ENCODE results near the gene SPX.

GRCh38 chr12:21566907-21567394 lies 40.9 kb downstream of the SPX start:
- TF ChIP-seq, protein P1, sequence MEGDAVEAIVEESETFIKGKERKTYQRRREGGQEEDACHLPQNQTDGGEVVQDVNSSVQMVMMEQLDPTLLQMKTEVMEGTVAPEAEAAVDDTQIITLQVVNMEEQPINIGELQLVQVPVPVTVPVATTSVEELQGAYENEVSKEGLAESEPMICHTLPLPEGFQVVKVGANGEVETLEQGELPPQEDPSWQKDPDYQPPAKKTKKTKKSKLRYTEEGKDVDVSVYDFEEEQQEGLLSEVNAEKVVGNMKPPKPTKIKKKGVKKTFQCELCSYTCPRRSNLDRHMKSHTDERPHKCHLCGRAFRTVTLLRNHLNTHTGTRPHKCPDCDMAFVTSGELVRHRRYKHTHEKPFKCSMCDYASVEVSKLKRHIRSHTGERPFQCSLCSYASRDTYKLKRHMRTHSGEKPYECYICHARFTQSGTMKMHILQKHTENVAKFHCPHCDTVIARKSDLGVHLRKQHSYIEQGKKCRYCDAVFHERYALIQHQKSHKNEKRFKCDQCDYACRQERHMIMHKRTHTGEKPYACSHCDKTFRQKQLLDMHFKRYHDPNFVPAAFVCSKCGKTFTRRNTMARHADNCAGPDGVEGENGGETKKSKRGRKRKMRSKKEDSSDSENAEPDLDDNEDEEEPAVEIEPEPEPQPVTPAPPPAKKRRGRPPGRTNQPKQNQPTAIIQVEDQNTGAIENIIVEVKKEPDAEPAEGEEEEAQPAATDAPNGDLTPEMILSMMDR (IDR thresholded peaks at IDR 0.05): no peak
- no peak for TF ChIP-seq POLR2AphosphoS5 (IDR thresholded peaks at IDR 0.05)
- no peak for TF ChIP-seq POLR2A (IDR thresholded peaks at IDR 0.05; ENCODE audit: low read depth)
- TF ChIP-seq EP300 (IDR thresholded peaks at IDR 0.05): no peak
